Limb (tissue), 2 donors: Measurements from ENCODE around the gene MIDN.

Experiments used
- DNase-seq, 2 donors: peaks; one replicate each; pipeline ENCODE4 v3.0.0-alpha.2; 2016; ENCODE audit errors: extremely low spot score in 2 of 2

Gene MIDN

GRCh38 chr19:1257475-1258162, 9.2 kb downstream of the MIDN start:
- no peak for DNase-seq

DNA sequence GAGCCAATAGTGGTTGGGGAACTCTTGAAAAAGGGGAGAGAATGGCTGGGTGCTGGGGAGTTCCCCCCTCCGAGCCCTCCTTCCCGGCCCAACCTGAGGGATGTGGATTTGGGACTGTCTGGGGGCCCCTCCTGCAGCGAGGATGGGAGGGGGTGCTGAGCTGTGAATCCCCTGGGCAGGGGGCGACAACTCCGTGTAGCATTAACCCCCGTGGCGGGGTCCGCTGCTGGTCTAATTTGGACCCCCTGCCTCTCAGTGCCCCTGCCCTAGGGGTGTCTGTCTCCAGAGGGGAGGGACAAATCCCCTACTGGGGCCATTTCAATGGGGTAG, 9.7 kb downstream of the MIDN start:
- no peak for DNase-seq

GRCh38 chr19:1258707-1259205, 10.4 kb downstream of the MIDN start:
- no peak for DNase-seq

- DNase-seq, result peak in 1 of 2 donors; percentile 71
Observed at GRCh38 chr19:1259206-1259875, 11.0 kb downstream of the MIDN start.

DNA sequence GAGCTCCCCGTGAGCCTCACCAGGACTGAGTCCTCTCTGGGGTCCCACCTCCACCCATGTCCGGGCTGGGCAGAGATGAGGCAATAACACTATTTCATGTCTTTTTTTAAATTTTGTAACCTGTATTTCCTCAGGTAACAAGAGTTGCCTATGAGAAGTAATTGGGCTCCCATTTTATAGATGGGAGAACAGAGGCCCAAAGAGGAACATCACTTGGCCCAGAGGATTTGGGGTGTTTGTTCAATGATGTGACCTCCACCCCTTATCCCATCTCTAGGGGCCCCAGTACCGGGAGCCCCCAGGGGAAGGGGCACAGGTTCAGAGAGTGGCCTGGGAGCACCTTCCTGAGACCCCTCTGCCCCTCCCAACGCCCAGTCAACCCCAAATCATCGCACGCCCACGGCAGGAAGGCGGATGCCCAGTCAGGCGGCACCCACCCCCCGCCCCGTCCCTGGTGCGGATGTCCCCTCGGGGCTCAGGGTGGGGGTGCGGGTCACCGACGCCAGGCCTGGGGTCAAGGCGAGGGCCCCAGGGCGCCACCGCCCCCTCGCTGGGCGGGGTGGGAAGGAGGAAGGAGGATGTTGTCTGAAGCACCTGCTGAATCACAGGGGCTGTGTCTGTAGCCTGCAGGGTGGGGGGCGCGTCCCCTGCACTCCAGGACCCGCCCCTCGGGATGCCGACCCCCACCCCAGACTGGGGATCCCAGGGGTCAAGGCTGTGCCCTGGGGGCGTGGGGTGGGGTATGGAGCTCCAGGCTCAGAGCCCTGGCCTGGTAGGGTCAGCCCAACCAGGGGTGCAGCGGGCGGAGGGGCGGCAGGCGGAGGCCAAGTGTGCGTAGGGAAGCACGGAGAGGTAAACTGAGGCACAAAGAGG, 11.7 kb downstream of the MIDN start:
- no peak for DNase-seq

GRCh38 chr19:1260749-1261537, 12.6 kb downstream of the MIDN start:
- DNase-seq, result peak; percentile 97 to 99

- DNase-seq, result no peak
Observed at GRCh38 chr19:1261538-1261797, 13.1 kb downstream of the MIDN start.

DNA sequence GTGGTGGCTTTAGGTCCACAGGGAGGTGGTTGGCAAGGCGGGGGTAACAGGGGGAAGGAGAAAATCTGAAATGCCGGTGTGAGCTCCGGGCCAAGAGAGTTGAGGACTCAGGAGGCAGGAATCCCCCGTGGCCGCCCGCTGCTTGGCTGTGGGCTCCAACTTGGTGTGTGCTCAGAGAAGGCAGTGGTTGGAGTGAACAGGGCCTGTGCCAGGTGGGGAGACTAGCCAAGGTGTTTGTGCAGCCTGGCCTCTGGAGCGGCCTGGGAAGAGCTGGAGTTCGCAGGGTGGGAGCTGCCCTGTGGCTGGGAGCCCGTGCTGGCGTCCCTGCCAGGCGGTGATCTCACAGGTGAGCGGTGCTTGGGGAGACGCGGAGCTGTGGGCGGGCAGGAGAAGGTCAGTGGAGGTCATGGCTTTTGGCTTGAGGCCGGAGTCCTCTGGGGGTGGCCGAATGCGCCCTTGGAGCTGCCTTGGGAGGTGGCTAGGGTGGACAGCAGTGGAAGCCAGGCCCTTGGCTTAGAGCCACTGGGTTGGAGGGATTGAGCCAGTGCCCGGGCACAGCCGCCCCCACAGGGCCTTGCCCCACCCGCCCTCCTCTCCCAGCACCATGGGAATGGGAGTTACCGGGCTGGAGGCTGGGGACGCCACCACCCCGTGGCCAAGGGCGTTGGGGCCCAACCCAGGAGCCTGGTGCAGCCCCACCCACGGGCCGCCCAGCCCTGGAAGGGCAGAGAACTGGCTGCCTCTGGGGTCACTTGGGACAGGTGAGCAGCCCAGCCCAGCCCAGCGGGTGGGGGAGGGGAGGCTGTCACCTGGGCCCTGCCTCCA, 13.6 kb downstream of the MIDN start:
- DNase-seq, result peak in 1 of 2 donors; percentile 65

- DNase-seq, result peak in 1 of 2 donors; percentile 67
Observed at GRCh38 chr19:1262623-1263123, 14.3 kb downstream of the MIDN start.

GRCh38 chr19:1263188-1263587, 14.8 kb downstream of the MIDN start:
- DNase-seq, result no peak

- DNase-seq, result no peak
Observed at GRCh38 chr19:1264801-1265614, 16.6 kb downstream of the MIDN start.

DNA sequence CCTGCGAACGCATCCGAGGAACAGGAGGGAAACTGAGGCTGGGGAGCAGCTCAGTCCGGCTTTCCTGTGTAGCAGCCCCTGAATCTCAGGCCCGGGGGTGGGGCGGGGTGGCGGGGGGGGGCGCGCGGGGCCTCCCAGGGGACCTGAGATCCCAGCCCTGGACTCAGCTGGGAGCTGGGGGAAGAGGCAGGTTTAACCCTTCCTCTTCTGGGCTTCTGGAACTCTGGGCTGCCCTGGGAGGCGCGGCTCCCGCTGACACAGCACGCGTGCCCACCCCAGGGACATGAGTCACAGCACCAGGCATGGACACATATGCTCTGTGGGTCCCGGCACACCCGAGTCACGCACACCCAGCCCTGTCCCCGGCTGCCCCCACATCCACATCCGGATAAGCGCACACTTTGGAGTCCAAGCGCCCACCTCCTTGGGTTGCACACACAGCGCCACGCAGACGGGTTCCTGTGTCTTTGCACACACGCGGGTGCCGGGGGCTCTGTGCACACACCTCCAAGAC, 17.3 kb downstream of the MIDN start:
- DNase-seq, result peak in 1 of 2 donors; percentile 69

DNA sequence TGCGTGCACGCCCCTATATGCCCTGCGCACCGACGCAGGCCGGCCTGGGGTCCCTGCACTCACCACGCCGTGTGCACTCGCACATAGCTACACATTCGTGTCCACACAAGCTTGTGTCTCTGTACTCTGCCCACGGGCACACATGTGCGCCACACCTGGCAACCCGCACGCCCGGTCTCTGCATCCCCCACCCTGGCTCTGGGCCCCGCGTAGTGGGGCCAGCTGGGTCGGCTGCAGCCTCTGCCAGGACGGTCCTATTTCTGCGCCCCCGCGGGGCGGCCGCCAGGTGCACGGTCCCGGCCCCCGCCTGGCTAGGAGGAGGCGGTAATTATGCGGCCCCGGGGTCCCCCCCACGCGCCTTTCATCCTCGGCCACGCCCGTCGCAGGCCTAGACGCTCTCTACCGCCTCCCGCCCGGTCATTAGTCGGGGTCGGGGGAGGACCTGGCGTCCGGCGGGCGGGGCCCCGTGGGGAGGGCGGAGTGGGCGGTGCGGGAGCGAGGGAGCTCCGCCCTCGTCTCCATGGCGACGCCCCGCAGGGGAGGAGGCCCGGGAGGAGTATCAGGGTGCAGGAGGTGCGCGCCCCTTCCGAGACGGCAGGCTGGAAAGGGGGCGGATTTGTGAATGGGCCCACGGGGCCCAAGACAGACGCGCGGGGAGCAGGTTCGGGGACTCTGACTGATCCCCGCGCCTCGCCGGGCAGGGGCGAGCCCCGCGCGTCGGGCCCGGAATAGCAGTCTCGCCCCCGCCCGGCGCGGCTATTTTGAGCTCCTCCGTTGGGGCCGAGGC, 17.9 kb downstream of the MIDN start:
- DNase-seq, result peak; percentile 62 to 88

GRCh38 chr19:1266916-1267476, 18.6 kb downstream of the MIDN start:
- peak; percentile 58 to 90 for DNase-seq

GRCh38 chr19:1267477-1268225, 19.3 kb downstream of the MIDN start:
- peak in 1 of 2 donors; percentile 69 for DNase-seq

DNA sequence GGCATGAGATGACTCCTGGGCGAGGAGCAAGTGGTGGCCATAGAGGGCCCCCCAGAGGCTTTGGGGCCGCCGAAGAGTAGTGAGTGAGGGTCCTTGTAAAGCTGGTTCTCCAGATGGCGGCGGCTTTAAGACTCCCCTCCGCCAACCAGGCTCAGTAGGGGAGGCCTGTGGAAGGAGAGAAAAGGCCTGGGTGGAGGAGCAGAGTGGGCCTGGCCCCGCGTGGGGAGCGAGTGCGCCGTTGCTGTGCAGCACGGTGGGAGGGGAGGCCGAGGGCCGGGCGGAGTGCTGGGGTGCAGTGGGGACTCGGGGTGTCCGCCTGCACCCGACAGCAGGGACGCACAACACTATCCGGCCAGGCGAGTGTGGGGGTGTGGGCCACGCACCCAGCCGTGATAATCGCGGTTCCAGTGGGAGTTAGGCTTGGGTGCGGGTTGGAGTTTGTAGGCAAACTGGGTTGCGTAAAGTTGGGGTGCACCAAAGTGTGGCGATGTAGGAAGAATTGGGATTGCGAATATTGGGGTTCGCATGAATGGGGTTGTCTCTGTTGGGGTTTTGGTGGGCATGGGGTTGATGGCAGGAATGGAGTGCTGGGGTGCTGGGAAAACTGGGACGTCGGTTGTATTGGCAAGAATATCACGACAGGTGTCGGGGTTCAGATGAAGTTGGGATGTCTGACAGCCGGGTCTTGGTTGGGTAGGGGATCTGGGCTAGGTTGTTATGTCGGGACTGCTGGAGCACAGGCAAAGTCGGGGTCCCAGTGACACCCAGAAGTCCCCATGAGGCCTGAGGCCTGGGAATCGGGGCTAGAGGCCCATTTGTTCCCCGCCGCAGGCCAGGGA, 20.1 kb downstream of the MIDN start:
- no peak for DNase-seq

DNA sequence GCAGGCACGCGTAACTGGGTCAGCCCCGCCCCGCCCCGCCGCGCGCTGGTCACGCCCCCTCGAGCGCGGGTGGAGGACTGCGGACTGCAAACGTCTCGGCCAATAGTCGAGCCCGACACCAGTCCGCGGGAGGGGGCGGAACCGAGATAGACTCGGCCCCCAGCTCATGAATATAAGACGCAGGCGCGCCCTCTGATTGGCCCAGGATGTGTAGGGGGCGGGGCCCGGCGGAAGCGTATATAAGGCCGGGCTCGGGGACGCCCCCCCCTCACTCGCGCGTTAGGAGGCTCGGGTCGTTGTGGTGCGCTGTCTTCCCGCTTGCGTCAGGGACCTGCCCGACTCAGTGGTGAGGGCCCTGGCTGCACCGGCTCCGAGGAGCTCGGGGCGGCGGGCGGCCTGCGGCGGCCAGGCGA, 20.7 kb downstream of the MIDN start, which contains the start of gene CIRBP:
Gene CIRBP (plus strand): TSS at position 268 of the 413 bp plus-strand sequence. CDS start 1,602 bp downstream, outside the sequence.
- peak; percentile 99 for DNase-seq
